Measurements from ENCODE around the gene KLF14. TPM values are rescaled to one million over a fixed set of nuclear protein-coding genes. Genes with fewer than 3 reads are reported as not detected.
"Not testable (repeated sequence)": the region's sequence is repeated elsewhere in the genome, so short reads cannot be mapped to it uniquely, and the experiment has no call there.

Gene KLF14
- polyA plus RNA-seq (ENCODE audit: insufficient read depth in 1 of 5, insufficient read length in 5 of 5, low replicate concordance in 1 of 5) = under 1 TPM; 0.10 to 0.21 (median 0.18) TPM
- long read RNA-seq, donor 1 = 0 reads
- long read RNA-seq, donor 2 = 0 reads
- long read RNA-seq, donor 3, partial matches to known transcripts = 0 of 1 reads
- long read RNA-seq, donor 3, other reads (novel, unspliced or antisense) = 0 of 1 reads
- long read RNA-seq, donor 4 = 0 reads
- long read RNA-seq, donor 5, partial matches to known transcripts = 0 of 1 reads
- long read RNA-seq, donor 5, other reads (novel, unspliced or antisense) = 0 of 1 reads
- long read RNA-seq, donor 6 = 0 reads
- long read RNA-seq, donor 7 = 0 reads
- long read RNA-seq, donor 8 = 0 reads

GRCh38 chr7:130733931-130734814 lies at the start of gene KLF14:
Gene KLF14, minus strand, starts transcription at chr7:130734207. Its CDS starts 174 bp downstream, at chr7:130734033.
- DNase-seq = peak in 1 of 2 donors; percentile 48

DNA sequence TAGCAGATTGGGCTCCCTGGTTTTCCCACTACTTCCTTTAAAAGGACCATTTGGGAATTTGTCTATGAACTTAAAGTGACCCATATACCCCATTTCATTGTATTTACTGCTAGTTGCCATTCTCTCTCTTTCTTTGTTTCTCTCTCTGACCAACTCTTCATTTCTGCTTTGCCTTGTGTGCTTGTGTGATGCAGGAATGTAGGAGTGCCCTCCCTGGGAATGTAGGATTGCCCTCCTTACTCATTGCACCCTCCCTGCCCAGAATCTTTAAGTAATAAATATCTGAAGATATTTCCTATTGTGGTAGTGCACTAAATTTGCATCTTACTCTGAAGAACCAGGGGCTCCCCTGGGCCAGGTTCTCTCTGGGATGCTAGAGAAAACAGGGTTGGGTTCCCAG lies 47.3 kb upstream of the KLF14 start:
- no peak for DNase-seq

DNA sequence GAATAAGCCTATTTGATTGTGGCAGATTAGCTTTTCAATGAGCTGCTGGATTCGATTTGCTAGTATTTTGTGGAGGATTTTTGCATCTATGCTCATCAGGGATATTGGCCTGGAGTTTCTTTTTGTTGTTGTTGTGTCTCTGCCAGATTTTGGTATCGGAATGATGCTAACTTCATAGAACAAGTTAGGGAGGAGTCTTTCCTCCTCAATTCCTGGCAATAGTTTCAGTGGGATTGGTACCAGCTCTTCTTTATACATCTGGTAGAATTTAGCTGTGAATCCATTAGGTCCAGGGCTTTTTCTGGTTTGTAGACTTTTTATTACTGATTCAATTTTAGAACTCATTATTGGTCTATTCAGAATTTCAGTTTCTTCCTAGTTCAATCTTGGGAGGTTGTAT lies 43.4 kb upstream of the KLF14 start:
- no peak for DNase-seq

DNA sequence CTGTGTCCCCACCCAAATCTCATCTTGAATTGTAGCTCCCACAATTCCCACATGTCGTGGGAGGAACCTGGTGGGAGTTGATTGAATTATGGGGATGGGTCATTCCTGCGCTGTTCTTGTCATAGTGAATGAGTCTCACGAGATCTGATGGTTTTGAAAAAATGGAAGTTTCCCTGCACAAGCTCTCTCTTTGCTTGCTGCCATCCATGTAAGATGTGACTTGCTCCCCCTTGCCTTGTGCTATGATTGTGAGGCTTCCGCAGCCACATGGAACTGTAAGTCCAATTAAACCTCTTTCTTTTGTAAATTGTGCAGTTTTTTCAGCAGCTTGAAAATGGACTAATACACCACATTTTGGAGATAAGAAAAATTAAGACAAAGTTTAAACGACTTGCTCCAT lies 38.4 kb upstream of the KLF14 start:
- DNase-seq = not testable (repeated sequence)

- no peak for DNase-seq
Observed at GRCh38 chr7:130768854-130769253, 34.8 kb upstream of the KLF14 start.

DNA sequence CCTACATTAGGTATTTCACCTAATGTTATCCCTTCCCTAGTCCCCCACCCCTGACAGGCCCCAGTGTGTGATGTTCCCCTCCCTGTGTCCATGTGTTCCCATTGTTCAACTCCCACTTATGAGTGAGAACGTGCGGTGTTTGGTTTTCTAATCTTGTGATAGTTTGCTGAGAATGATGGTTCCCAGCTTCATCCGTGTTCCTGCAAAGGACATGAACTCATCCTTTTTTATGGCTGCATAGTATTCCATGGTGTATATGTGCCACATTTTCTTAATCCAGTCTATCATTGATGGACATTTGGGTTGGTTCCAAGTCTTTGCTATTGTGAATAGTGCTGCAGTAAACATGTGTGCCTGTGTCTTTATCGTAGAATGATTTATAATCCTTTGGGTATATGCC lies 30.6 kb upstream of the KLF14 start:
- not testable (repeated sequence) for DNase-seq

DNA sequence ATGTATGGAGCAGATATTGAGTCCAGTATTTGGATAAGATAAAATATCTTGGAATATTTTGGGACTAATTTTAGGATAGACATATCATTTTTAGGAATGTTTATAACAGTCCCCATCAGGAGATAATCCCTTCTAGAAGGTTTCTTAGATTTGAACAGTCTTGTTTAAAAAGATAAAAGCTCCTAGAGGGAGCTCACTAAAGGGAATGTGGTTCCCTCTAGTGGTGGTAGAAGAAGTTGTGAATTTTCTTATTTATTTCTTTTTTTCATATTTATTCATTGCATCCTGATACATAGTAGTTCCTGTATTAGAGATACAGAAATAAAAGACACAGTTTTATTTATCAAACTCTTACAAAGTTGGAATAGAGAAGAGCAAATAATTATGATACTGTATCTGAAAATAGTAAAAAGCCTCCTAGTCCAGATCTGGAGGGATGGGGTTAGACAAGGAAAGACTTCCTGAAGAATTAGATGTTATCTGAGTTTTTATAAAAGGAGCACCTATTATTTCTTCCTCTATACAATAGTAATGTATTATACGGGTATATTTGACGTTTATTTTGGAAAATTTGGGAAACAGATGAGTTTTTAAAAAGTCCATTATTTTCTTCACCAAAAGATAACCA lies 24.5 kb upstream of the KLF14 start:
- DNase-seq = peak; percentile 21 to 46

DNA sequence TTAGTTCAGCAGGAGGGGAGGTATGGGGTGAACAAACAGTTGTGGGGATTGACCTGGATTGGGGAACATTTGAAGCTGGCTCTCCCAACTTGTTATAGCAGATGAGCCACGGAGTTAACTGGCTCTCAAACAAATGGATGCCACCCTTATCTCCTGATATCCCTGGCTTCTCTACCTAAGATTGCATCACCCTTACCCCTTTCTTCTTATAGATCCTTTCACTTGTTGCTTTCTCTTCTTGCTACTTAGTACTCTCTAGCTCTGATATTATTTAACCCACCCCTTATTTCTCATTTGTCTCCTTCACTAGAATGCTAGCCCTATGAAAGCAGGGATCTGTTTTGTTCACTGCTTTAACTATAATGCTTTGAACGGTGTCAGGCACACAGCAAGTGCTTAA lies 22.3 kb upstream of the KLF14 start:
- DNase-seq = no peak

- no peak for DNase-seq
Observed at GRCh38 chr7:130752424-130752823, 18.4 kb upstream of the KLF14 start.

DNA sequence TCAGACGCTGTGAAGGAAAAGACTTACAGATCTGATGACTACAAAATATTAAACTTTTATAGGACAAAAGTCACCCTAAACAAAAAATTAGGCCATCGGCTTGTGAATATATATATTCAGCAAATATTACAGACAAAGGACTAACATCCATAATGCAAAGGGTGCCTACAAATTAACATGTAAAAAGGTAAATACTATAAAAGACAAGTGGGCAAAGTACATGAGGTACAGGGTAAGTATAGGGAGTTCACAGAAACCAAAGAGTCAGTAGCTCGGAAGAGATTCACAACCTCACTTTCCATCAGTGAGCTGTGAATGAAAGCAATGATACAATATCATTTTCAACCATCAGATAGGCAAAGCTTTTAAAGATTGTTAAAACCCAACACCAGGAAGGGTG lies 16.7 kb upstream of the KLF14 start:
- no peak for DNase-seq

GRCh38 chr7:130748531-130749389 lies 14.8 kb upstream of the KLF14 start:
- no peak for DNase-seq

DNA sequence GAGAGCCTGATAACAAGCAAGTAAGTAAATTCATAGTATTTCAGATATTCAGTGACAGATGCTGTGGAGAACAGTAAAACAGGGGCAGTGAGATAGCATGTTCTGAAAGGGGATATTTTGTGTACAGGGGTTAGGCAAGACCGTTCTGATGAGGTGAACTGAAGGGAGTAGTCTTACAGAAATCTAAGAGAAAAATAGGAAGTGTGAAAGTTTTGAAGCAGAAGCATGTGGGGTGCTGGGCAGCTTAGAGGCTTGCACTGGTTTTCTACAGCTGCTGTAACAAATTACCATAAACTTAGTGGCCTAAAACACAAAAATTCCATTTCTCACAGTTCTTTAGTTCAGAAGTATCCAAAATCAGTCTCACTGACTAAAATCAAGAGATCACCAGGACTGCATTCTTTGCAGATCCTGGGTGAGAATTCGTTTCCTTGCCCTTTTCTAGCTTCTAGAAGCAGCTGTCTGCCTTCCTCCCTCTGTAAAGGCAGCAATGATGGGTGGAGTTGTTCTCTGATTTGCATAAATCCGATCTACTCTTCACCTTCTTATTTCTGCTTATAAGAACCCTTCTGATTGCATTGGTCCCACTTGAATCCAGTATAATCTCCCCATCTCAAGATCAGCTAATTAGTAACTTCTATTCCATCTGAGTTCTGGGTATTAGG lies 7.5 kb upstream of the KLF14 start:
- no peak for DNase-seq

GRCh38 chr7:130740606-130741005 lies 6.6 kb upstream of the KLF14 start:
- DNase-seq = no peak

DNA sequence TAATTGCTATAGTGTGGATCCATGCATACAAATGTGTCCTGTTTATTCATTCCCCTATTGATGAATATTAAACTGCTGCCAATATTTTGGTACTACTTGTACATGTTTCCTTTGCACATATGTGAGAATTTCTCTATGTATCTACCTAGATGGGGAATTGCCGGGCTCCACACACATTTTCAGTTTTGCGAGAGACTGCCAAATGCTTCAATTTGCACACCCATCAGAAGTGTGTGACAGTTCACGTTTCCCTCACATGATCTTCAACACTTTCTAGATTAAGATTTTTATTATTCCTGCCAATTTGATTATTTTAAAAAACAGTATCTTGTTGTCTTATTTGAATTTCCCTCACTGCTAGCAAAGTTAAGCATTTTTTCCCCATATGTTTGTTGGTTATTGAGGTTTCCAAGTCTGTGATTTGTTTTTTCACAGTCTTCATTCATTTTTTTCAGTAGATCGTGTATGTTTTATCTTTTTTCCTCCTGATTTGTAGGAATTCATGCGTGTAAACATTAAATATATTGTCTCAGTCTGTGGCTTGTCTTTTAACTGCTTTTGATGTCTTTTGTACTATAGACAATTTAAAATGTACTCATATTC lies 2.4 kb upstream of the KLF14 start:
- no peak for DNase-seq

DNA sequence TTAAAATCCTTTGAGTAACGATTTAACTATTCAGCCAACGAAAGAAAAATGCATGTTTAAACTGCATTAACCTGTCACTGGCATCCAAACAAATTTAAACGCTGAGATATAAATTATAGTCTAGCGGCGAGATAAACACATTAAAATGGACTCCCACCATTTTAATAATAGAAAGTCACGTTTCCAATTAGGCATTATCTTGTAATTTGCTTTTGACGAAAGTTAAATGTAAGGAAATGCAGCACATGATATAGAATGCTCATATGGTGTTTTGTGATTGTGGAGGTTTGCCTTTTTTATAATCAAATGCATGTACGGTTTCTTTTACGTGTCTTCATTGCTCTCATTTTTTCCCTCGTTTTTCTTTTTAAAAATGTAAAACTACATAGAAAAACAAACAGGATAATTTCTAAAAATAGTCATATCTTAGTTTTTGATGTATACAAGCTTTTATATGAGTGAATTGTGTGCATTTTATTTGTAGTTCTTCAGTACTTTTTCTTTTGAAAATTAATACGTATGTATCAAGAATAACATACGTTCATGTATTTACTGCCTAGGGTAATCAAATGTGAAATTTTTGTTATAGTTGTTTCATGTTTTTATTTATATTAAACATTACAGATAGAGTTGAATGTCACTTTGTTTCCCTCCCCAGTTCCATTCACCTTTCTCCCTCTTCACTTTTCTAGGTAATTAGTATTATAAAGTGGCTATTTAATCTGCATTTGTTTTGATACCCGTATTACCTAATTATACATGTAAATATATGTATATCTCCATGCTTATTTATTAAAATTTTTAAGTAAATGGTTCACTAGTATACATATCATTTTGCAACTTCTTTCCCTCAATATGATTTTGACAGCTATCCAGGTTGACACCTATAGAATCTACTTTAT lies 1.1 kb upstream of the KLF14 start:
- peak in 1 of 2 donors; percentile 48 for DNase-seq

GRCh38 chr7:130732980-130733930 lies 752 bp downstream of the KLF14 start:
- no peak for DNase-seq

- DNase-seq = no peak
Observed at GRCh38 chr7:130723784-130724183, 10.2 kb downstream of the KLF14 start.
